Gastrocnemius medialis (tissue), 4 donors: ENCODE results near the gene TMEM18. TPM values are rescaled to one million over a fixed set of nuclear protein-coding genes. Genes with fewer than 3 reads are reported as not detected.

ENCODE experiments used
- ATAC-seq, 2 donors: fragments of 150-250 bp; one replicate each; pipeline ENCODE4 v1.9.1; 2016
- DNase-seq, 2 donors: peaks; one replicate each; pipeline ENCODE4 v3.0.0-alpha.2; 2019
- H3K27ac ChIP-seq, 4 donors: fragments of 200-600 bp; sonication (generic); 1 replicate in 1 of 4; 2 replicates in 3 of 4; pipeline ENCODE4 v1.5.1; 2016 to 2018; ENCODE audit warnings: mild to moderate bottlenecking in 2 of 4, moderate library complexity in 1 of 4
- H3K27me3 ChIP-seq, 3 donors: fragments of 200-600 bp; sonication (generic) in 2 of 3; 1 replicate in 1 of 3; 2 replicates in 2 of 3; pipeline versions ENCODE4 v1.5.1 to v1.6.0; 2016 to 2019; ENCODE audit warnings: mild to moderate bottlenecking in 1 of 3, moderate library complexity in 1 of 3
- H3K36me3 ChIP-seq, 2 donors: fragments of 200-600 bp; sonication (generic) in 1 of 2; one replicate each; pipeline ENCODE4 v1.5.1; 2017 to 2018
- H3K4me1 ChIP-seq, 2 donors: fragments of 200-600 bp; sonication (generic) in 1 of 2; one replicate each; pipeline ENCODE4 v1.5.1; 2016 to 2017; ENCODE audit warnings: mild to moderate bottlenecking in 2 of 2
- H3K4me3 ChIP-seq, 4 donors: fragments of 200-600 bp; sonication (generic) in 3 of 4; 1 replicate in 1 of 4; 2 replicates in 3 of 4; pipeline ENCODE4 v1.5.1; 2016 to 2019; ENCODE audit warnings: mild to moderate bottlenecking in 2 of 4
- H3K9me3 ChIP-seq, 3 donors: fragments of 200-600 bp; sonication (generic) in 2 of 3; 1 replicate in 1 of 3; 2 replicates in 2 of 3; pipeline ENCODE4 v1.5.1; 2016 to 2019
- POLR2A ChIP-seq, 2 donors: fragments of 450-650 bp; IDR thresholded peaks; one replicate each; pipeline ENCODE4 v1.6.1; 2017; ENCODE audit warnings: antibody characterized with exemption in 2 of 2, mild to moderate bottlenecking in 2 of 2, moderate library complexity in 2 of 2
- in situ Hi-C, 4 donors: fragments of 200-750 bp; cut with MboI; loops; one replicate each; pipeline versions ENCODE4 v1.15.0 to v1.8.0; 2017; ENCODE audit warnings: low sequenced_read_pairs in 4 of 4
- intact Hi-C: fragments of 100-400 bp; cut with DNase I; formaldehyde crosslinking; loops from one replicate; pipeline ENCODE4 v1.15.1; 2023; ENCODE audit warnings: low total_unique reads
- total RNA-seq, 4 donors: library from RNA; depleted of rRNA; stranded (reverse); fragments of >200 nt; gene quantifications; one replicate each; pipeline versions ENCODE4 v1.1.0 to v1.2.3, GENCODE V29; 2016
- TF ChIP-seq, protein P1 (sequence below), 5 experiments: fragments of 450-650 bp in 3 of 5; fragments of 200-600 bp in 2 of 5; sonication (generic) in 2 of 5; IDR thresholded peaks in 4 of 5; conservative IDR thresholded peaks in 1 of 5; 1 replicate in 4 of 5; 2 replicates in 1 of 5; pipeline ENCODE4 v1.5.1; 2016 to 2019; ENCODE audit warnings: antibody characterized with exemption in 5 of 5, mild to moderate bottlenecking in 3 of 5, moderate library complexity in 3 of 5

The TMEM18 gene
- total RNA-seq, 4 donors from 2014 or later: 9.0 to 26.1 (median 12.3) TPM

- ATAC-seq: no peak
- in situ Hi-C loops: no loop called here
Observed at GRCh38 chr2:692767-693166, 15.6 kb upstream of the TMEM18 start.

GRCh38 chr2:691821-692761 is 14.9 kb upstream of the TMEM18 start:
- no peaks in the 10 kb centered on the region for H3K36me3 ChIP-seq
- H3K9me3 ChIP-seq: no peaks in the 10 kb centered on the region
- no peak for ATAC-seq
- TF ChIP-seq POLR2A (IDR thresholded peaks at IDR 0.05): no peak
- TF ChIP-seq, protein P1, sequence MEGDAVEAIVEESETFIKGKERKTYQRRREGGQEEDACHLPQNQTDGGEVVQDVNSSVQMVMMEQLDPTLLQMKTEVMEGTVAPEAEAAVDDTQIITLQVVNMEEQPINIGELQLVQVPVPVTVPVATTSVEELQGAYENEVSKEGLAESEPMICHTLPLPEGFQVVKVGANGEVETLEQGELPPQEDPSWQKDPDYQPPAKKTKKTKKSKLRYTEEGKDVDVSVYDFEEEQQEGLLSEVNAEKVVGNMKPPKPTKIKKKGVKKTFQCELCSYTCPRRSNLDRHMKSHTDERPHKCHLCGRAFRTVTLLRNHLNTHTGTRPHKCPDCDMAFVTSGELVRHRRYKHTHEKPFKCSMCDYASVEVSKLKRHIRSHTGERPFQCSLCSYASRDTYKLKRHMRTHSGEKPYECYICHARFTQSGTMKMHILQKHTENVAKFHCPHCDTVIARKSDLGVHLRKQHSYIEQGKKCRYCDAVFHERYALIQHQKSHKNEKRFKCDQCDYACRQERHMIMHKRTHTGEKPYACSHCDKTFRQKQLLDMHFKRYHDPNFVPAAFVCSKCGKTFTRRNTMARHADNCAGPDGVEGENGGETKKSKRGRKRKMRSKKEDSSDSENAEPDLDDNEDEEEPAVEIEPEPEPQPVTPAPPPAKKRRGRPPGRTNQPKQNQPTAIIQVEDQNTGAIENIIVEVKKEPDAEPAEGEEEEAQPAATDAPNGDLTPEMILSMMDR (IDR thresholded peaks at IDR 0.05 in 4 of 5, conservative IDR thresholded peaks at IDR 0.05 in 1 of 5): no peak
- H3K27ac ChIP-seq: no peak overlapping the region
- peaks cover 0 to 9% (median 4%) of the 10 kb centered on the region in 3 donors for H3K27me3 ChIP-seq
- no peak for DNase-seq
- in situ Hi-C loops (no loop called here), intact Hi-C loops (no loop called here)
- H3K4me3 ChIP-seq: no peak overlapping the region
- peaks cover 0 to 5% of the 10 kb centered on the region in 2 donors for H3K4me1 ChIP-seq

More at GRCh38 chr2:692767-693166, 15.6 kb upstream of the TMEM18 start:
- no peaks in the 10 kb centered on the region for H3K9me3 ChIP-seq
- TF ChIP-seq POLR2A (IDR thresholded peaks at IDR 0.05): no peak
- TF ChIP-seq, protein P1 (IDR thresholded peaks at IDR 0.05 in 4 of 5, conservative IDR thresholded peaks at IDR 0.05 in 1 of 5): no peak
- no peak for DNase-seq
- intact Hi-C loops: no loop called here
- H3K4me1 ChIP-seq: peaks cover 0 to 5% of the 10 kb centered on the region in 2 donors
- no peak overlapping the region for H3K4me3 ChIP-seq
- no peak overlapping the region for H3K27ac ChIP-seq
- H3K36me3 ChIP-seq: no peaks in the 10 kb centered on the region
- peaks cover 0 to 9% (median 4%) of the 10 kb centered on the region in 3 donors for H3K27me3 ChIP-seq

DNA sequence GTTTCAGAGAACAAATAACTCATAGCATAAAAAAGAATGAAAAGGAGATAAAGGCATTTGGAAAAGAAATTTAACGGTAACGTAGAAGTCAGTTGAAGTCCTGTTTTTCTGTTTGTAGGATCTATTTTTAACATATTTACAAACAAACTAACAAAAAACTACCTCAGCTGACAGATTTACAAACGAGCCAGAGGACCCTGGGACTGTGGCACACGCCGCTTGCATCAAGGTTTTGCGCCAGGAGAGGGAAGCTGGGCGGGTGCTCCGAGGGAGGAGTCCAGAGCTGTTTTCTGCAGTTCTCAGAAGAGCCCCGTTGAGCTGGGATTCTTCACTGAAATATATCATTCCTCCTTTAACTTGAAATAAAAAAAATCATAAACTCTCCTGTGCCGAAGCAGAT is 13.6 kb upstream of the TMEM18 start:
- Histone ChIP-seq H3K27me3 (peaks cover 0 to 9% (median 6%) of the 10 kb centered on the region in 3 donors), H3K4me3 (no peak overlapping the region), H3K9me3 (no peaks in the 10 kb centered on the region), H3K4me1 (peaks cover 0 to 5% of the 10 kb centered on the region in 2 donors), H3K27ac (no peak overlapping the region), H3K36me3 (no peaks in the 10 kb centered on the region)
- TF ChIP-seq POLR2A (IDR thresholded peaks at IDR 0.05): no peak
- no peak for ATAC-seq
- in situ Hi-C loops (no loop called here), intact Hi-C loops (no loop called here)
- no peak for DNase-seq

DNA sequence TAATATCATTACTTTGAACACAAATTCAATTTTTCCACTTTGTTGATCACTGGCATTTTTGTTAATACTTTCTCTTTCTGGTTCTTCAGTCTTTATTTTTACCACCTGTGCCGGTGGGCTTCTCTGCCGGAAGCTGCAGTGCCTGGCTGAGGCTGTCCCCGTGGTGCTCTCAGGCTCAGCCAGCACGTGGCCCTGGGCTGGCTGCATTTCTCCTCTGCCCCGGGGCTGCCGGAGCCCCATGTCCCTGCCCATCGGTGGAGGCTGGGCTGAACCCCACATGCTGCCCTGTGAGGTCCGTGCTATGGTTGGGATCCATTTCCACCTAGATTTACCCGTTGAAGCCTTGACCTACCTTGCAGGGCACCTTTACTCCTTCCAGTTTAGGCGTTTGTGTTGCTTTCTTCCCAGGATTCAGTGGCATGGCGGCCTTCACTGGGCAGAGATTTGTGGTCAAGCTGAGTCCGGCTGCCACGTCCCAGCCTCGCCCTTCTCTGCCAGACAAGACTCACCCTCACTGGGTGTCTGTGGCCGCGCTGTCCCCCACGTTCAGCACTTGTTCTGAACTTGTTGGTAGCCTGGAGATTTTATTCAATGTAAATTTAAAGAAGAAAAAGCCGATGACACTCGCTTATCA is 12.8 kb upstream of the TMEM18 start:
- Histone ChIP-seq H3K4me3 (no peak overlapping the region), H3K9me3 (no peaks in the 10 kb centered on the region), H3K36me3 (no peaks in the 10 kb centered on the region), H3K4me1 (peaks cover 0 to under 1% of the 10 kb centered on the region in 2 donors), H3K27me3 (peaks cover 0 to 9% (median 6%) of the 10 kb centered on the region in 3 donors), H3K27ac (no peak overlapping the region)
- intact Hi-C loops (no loop called here), in situ Hi-C loops (no loop called here)
- DNase-seq: no peak
- TF ChIP-seq, protein P1 (IDR thresholded peaks at IDR 0.05 in 4 of 5, conservative IDR thresholded peaks at IDR 0.05 in 1 of 5): no peak
- TF ChIP-seq POLR2A (IDR thresholded peaks at IDR 0.05): no peak
- ATAC-seq: no peak

GRCh38 chr2:689237-689636 is 12.0 kb upstream of the TMEM18 start:
- in situ Hi-C loops (no loop called here), intact Hi-C loops (no loop called here)
- H3K4me3 ChIP-seq: no peak overlapping the region
- H3K9me3 ChIP-seq: no peaks in the 10 kb centered on the region
- H3K27ac ChIP-seq: no peak overlapping the region
- no peak for ATAC-seq
- H3K4me1 ChIP-seq: no peaks in the 10 kb centered on the region
- no peaks in the 10 kb centered on the region for H3K36me3 ChIP-seq
- peaks cover 0 to 9% (median 6%) of the 10 kb centered on the region in 3 donors for H3K27me3 ChIP-seq
- DNase-seq: no peak
- no peak for TF ChIP-seq POLR2A (IDR thresholded peaks at IDR 0.05)
- TF ChIP-seq, protein P1 (IDR thresholded peaks at IDR 0.05 in 4 of 5, conservative IDR thresholded peaks at IDR 0.05 in 1 of 5): no peak
